NCI-H2196 treated with DMSO at 0.1 percent for 48 hours (cell line): Measurements from ENCODE around the gene SMURF1.

ENCODE experiments used
- DNase-seq: peaks from one replicate; lab custom pipeline; 2025; ENCODE audit not compliant: unreplicated experiment; lab: John Stamatoyannopoulos, UW

Gene SMURF1

GRCh38 chr7:99141841-99142726 lies 1.8 kb downstream of the SMURF1 start:
- no peak for DNase-seq

- no peak for DNase-seq
Observed at GRCh38 chr7:99141334-99141733, 2.6 kb downstream of the SMURF1 start.

- no peak for DNase-seq
Observed at GRCh38 chr7:99140813-99141212, 3.1 kb downstream of the SMURF1 start.

- DNase-seq = no peak
Observed at GRCh38 chr7:99139036-99139435, 4.9 kb downstream of the SMURF1 start.

GRCh38 chr7:99137411-99138180 lies 6.3 kb downstream of the SMURF1 start:
- no peak for DNase-seq

GRCh38 chr7:99135938-99136337 lies 8.0 kb downstream of the SMURF1 start:
- DNase-seq = no peak

- DNase-seq = no peak
Observed at GRCh38 chr7:99133766-99134564, 9.9 kb downstream of the SMURF1 start.

GRCh38 chr7:99132595-99133321 lies 11.2 kb downstream of the SMURF1 start:
- DNase-seq = no peak

GRCh38 chr7:99131290-99131689 lies 12.6 kb downstream of the SMURF1 start:
- no peak for DNase-seq

- DNase-seq = no peak
Observed at GRCh38 chr7:99129536-99129935, 14.4 kb downstream of the SMURF1 start.

DNA sequence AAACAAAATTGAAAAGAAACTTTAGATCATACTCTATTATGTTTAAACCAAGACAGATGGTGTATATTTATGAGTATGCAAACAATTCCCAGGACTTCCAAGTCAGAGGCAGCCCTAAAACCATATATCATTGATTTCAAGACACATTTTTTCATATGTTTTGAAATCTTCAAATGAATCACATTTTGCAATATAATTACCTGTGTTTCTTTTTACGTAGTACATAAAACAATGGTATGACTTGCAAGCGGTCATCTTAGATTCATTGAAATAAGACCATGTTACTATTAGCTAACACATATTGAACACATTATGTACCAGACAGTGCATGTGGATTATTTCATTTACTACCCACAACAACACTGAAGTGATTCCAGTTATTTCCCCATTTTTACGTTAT lies 14.9 kb downstream of the SMURF1 start:
- DNase-seq = no peak

DNA sequence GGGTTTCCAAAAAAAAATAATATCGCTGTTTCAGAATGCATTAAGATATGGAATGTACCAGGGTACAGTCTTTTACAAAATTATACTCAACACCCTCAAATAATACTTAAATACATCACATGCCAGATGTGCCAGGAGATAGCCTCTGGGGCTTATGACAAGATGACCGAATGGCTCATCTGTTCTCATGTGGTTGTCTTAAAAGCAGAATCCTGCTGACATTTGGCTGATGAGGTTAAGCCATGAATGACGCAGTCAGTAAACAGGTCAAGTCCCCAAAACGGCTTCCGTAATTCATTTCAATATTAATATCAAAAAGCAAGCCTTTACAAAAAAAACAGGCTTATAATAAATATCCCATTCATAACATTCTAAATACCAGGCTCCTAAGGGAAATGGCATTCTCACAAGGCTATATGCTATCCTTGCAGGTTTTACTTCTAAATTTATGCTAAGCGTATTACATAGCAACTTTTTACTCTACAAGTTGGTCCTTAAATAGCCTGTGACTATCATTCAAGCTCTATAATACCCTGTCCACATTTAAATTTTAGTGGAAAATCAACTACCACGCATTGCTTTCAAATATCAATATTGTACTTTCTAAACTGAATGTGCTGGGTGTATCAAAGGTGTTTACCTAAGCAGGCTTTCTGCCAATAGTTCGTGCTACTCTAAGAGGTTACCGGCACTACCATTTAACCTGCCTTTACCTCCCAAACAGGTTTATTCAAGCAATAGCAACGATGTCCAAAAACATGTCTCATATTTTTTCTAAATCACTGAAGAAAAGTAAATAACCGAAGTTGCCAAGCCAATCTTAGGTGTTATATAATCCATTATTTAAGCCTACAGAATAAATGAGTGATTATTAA lies 15.6 kb downstream of the SMURF1 start:
- peak; percentile 28 for DNase-seq

DNA sequence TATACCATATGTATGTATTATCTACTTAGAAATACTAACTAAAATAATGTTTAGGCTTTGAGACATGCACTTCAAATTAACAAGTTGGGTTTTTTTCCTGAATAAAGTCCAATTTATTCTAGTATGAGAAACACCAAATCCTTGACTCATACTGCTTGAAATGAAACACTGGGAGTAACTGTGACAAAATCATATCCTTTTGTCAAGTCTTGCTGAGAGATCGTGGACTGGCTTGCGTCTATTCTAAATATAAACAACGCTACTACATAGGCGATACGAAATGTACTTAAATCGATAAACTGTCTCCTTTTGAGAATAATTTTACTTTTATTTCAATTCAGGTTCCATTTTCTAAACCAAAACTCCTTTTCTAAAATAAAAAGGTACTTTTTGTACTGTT lies 16.3 kb downstream of the SMURF1 start:
- no peak for DNase-seq

DNA sequence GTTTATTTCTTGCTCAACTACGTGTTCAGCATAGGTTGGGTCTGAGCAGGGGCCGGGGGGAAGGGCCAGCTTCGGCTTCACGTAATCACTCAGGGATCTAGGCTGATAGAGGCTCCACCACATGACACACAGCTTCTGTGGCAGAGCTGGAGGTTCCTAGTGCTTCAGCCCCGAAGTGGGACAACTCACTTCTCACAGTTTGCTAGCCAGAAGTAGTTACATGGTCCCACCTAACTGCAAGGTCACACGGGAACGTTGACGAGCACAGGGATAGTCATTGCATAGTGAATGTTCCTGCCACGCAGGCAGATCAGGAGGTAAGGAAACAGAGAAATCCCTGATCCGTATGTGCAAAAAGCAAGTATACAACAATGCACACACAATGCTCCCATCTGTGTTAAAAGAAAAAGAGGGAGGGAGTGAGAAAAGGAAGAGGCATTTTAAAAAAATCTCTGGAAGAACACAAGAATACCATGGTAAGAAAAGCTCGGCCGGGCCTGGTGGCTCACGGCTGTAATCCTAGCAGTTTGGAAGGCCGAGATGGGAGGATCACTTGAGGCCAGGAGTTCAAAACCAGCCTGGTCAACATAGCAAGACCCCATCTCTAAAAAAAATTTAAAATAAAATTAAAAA lies 16.9 kb downstream of the SMURF1 start:
- no peak for DNase-seq

GRCh38 chr7:99125505-99125865 lies 18.4 kb downstream of the SMURF1 start:
- peak; percentile 20 for DNase-seq

GRCh38 chr7:99124751-99125504 lies 19.0 kb downstream of the SMURF1 start:
- DNase-seq = no peak

GRCh38 chr7:99124236-99124635 lies 19.7 kb downstream of the SMURF1 start:
- DNase-seq = no peak

- DNase-seq = no peak
Observed at GRCh38 chr7:99123571-99124033, 20.3 kb downstream of the SMURF1 start.

GRCh38 chr7:99122762-99123161 lies 21.1 kb downstream of the SMURF1 start:
- no peak for DNase-seq
